ENCODE results near the gene TNFRSF12A.

Gene TNFRSF12A

DNA sequence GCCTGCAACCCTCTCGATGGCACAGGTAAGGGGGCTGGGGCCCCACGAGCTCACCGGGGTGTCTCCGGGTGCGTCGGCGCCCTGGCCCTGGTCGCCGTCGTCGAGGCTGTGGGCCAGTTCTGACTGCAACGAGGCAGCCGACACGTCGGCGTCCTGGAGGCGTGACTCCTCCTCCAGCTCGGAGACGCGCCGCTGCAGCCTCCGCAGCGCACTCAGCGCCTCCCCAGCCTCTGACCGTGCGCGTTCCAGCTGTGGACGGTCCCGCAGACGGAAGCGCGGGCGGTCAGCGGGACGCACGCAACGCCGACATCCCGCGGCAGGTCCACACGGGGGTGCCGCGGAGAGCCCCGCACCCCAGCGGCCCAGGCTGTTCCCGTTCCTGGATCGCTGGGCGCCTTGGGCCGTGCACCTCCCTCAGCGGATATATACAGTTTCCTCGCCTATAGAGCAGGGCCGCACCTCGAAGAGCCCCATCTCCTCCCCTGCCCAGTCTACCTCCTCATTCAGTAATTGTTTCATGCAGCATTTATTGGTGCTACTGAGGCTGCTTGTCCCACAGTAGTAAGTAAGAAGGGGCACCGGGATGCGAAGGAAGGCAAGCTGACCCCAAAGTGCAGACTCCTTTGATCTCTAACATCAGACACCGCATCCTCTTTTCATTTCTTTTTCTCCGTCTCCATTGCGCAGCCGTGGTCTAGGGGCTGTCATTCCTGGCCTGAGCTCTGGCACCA, 9.5 kb downstream of the TNFRSF12A start:
- TF ChIP-seq, protein P1, sequence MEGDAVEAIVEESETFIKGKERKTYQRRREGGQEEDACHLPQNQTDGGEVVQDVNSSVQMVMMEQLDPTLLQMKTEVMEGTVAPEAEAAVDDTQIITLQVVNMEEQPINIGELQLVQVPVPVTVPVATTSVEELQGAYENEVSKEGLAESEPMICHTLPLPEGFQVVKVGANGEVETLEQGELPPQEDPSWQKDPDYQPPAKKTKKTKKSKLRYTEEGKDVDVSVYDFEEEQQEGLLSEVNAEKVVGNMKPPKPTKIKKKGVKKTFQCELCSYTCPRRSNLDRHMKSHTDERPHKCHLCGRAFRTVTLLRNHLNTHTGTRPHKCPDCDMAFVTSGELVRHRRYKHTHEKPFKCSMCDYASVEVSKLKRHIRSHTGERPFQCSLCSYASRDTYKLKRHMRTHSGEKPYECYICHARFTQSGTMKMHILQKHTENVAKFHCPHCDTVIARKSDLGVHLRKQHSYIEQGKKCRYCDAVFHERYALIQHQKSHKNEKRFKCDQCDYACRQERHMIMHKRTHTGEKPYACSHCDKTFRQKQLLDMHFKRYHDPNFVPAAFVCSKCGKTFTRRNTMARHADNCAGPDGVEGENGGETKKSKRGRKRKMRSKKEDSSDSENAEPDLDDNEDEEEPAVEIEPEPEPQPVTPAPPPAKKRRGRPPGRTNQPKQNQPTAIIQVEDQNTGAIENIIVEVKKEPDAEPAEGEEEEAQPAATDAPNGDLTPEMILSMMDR (IDR thresholded peaks at IDR 0.05), result no peak

DNA sequence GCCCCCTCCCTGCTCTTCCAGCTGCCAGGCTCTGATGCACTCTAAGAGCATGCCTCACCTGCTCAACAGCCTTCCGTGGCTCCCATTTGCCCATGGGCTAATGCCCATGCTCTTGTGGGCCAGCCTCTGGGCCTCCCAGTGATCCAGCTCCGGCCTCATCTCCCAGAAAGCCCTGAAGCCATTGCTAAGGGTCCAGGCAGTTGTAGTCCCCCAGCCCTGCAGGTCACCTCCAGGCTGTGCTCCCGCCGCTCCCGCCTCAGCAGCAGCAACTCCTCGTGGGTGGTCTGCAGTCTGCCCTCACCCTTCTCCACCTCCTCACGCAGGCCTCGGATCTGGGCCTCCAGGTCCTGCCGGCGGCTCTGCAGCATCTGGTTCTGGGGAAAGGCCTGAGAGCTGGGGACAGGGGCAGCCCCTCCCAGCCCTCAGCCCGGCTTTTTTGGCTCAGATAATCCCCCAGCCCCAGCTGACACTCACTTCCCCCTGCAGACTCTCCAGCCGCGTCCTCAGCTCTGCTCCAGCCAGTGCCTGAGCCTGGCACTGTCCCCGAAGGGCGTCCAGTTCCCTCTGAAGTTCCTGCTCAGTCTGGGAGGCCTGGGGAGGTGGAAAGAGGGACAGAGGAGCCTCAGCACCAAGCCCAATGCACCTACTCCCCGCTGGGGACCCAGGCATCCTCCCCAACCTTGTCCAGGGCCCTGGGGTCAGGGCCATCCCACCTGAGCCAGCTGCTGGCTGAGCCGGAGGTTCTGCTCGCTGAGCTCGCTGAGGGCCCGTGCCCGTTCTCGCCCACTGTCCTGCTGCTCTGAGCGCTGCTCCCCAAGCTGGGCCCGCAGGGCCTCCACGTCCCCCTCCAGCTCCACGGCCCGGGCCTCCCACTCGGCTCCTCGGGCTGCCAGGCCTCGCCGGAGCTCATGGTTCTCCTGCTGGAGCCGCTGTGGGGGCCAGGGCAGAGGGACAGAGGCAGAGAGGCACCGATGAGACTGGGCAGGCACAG, 10.3 kb downstream of the TNFRSF12A start:
- TF ChIP-seq, protein P1 (IDR thresholded peaks at IDR 0.05), result no peak

DNA sequence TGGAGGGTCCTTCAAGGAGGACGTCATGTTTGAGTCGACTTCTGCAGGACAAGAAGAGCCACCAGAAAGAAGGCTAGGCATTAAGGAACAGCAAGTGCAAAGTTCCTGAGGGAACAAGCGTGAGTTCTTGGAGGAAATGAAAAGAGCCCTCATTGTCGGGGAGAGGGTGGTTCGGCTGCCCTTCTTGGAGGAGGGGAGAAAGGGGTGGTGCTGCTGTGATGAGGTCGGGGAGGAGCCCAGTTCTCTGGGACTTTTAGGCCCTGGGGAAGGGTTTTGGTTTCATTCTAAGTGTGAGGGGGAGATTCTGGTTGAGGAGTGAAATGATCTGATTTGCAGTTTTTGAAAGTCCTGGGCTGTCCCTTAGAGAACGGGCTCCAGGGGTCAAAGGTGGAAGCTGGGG, 12.5 kb downstream of the TNFRSF12A start:
- TF ChIP-seq, protein P1 (IDR thresholded peaks at IDR 0.05), result no peak

DNA sequence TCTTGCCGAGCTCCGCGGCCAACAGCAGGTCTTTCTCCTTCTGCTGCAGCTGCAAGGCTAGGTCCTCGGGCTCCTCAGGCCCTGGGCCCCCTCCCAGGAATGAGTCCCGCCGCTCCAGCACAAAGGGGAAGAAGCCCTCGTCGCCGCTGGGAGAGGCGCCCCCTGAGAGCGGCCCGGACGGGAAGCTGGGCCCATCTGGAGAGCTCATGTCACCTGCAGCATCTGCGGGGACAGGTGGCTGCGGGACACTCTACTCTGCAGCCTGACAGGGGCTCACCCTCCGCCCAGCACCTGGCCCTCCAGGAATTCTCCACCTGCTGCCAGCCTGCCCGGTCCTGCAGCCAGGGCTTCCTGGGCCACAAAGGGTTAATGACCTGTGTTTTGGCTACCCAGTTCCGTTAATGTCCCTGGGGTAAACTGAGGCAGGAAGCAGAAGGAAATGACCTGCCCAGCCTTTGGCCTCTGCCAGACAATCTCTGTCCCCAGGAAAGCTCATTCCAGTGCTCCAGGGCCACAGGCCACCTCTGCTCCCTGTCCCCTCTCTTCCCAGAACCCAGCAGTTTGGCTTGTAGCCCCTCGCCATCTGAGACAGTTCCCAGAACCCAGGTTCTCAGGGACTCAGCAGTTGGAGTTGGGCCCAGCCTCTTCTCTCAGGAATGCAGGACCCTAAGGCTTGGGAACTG, 15.3 kb downstream of the TNFRSF12A start:
- TF ChIP-seq, protein P1 (IDR thresholded peaks at IDR 0.05), result no peak

DNA sequence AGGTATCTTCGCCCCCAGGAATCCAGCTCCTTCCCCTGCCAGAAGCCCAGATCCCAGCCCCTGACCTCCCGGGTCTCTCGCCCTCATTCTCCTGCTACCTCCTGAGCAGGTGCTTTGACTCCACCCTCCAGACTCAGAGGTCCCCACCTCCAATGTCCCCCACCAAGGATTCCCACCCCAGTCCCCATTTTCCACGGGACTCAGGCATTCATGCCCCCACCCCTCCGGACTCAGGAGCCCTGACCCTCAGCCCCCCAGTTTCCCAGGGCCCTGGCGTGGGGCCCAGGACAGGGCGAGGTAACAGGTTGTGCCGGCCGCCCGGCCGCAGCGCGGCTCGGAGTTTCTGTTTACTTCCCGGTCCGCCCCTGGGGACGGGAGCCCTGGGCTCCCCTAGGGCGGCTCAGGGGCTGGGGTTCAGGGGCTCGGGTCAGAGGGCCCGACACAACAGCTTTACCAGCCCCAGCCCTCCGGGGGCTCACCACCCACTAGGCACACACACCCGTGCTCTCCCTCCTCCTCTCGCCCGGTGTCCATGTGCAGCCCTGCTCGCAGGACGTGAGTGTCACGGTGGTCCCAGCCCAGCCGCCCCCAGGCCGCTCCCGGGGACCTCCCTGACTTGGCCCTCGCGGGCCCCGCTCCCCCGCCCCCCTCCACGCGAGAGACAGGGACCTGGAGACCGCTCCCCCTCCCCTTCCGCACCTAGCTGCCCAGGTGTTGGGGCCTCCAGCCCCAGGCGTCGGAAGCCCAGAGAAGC, 16.0 kb downstream of the TNFRSF12A start:
- TF ChIP-seq, protein P1 (IDR thresholded peaks at IDR 0.05), result no peak

DNA sequence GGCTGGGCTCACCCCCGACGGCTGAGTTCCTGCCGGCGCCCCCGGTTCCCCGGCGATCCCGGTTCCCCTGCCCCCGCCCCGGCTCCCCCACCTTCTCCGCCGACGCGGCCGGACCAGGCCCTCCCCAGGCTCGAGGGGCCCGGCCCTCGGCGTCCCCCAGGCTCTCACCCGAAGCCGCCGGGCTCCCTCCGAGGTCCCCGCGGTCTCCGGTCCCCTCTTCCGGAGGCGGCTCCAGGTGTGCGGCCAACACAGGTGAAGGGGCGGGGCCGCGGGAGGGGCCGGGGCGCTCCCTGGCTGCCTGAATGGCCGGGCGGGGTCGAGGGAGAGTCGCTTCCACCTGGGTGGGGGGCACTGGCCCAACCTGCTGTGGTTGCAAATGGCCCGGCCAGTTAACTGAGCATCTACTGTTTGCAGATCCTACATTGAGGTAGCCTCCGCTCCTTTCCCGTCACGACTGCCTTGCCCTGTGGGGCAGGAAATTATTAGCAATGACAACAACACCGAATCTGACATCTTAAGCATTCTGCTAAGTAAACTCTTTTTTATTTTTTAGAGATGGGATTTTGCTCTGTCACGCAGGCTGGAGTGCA, 16.7 kb downstream of the TNFRSF12A start, which contains the start of gene BICDL2:
Gene BICDL2, minus strand, starts transcription at position 219 of the 590 bp plus-strand sequence. CDS start 1,448 bp downstream, outside the sequence.
- TF ChIP-seq, protein P1 (IDR thresholded peaks at IDR 0.05), result no peak
